ENCODE results near the gene CDC42SE2.
"Not testable (repeated sequence)": the region's sequence is repeated elsewhere in the genome, so short reads cannot be mapped to it uniquely, and the experiment has no call there.

The CDC42SE2 gene

GRCh38 chr5:131277875-131278740 is 14.3 kb downstream of the CDC42SE2 start:
- DNase-seq (ENCODE audit: low read depth in 3 of 3) = no peak

- not testable (repeated sequence) for DNase-seq (ENCODE audit: low read depth in 3 of 3)
Measured at GRCh38 chr5:131278741-131279124, 14.9 kb downstream of the CDC42SE2 start.

- DNase-seq (ENCODE audit: low read depth in 3 of 3) = no peak
Measured at GRCh38 chr5:131279204-131279603, 15.4 kb downstream of the CDC42SE2 start.

DNA sequence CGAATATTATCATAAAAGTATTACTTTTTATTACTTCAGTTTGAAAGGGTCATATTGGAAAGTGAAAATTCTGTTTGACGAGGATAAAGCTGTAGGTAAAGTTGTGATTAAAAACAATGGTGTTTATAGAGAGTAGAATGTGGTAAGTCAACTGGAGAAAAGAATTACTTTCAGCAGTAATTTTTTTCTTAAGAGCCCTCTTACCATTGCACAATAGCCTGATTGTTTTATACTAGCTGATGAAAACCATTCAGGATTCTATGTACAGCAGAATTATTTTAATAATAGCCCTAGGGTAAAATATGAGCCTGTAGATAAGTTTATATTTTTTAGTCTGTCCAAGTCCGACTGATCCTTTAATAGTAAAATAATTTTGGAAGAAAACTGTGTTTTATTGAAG is 16.6 kb downstream of the CDC42SE2 start:
- no peak for DNase-seq (ENCODE audit: low read depth in 3 of 3)

DNA sequence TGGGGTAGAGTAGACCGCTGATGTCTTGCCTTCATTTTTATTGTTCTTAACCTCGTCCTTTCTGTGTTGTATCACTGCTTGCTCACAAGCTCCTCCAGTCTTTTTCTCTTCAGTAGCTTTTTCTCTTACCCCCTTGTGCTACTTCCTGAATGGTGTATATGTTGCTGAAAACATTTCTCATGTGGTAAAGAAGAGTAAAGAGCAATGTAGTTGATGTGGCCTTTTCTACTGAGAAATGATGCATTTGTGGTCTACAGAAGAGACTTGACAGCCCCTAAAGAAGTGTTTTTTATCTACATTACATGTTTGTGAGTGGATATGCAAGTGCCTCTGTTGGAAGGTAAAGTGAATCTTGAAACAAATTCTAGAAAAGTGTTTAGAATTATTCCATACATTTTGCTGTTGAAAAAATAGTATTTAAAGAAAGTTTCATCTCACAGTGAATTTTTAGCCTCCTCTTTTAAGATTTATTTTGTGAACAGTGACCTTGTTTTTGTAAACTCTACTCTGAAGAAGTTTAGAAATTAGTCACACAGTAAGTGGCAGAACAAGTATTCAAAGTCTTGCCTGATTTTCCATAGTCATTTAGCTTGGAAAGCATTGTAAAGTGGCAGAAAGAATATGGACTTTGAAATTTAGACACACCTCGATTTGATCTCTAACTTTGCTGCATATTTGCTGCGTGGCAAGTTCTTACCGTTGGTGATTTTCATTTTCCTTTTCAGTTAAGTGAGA is 17.4 kb downstream of the CDC42SE2 start:
- no peak for DNase-seq (ENCODE audit: low read depth in 3 of 3)

GRCh38 chr5:131281868-131282234 is 18.0 kb downstream of the CDC42SE2 start:
- DNase-seq (ENCODE audit: low read depth in 3 of 3) = no peak

DNA sequence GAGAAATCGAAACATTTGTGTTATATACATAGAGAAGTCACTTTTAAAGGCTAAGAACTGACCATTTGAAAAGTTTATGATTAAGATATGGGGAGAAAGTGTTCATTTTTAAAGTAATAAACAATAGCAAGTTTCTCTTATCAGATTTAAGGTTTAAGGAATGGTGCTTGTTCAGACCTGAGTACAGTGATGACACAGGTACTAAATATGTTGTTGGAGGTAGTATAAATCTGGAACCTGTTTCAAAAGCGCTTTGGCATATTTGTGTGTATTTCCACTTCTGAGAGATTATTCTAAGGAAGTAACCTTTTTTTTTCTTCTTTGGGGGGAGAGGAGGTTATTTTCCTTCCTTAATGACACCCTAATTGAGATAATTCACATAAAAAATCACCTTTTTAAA is 18.4 kb downstream of the CDC42SE2 start:
- DNase-seq (ENCODE audit: low read depth in 3 of 3) = no peak

GRCh38 chr5:131285703-131286399 is 22.0 kb downstream of the CDC42SE2 start:
- DNase-seq (ENCODE audit: low read depth in 3 of 3) = no peak

DNA sequence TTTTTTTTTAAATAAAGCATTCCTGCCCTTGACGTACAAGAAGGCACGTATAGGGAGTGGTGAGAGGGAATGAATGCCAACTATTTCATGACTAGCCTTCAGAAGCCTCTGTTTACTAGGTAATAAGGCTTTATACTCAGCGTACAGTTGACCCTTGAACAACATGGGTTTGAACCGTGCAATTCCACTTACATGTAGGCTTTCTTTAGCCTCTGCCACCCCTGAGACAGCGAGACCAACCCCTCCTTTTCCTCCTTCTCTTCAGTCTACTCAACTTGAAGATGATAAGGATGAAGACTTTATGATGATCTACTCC is 22.5 kb downstream of the CDC42SE2 start:
- DNase-seq (ENCODE audit: low read depth in 3 of 3) = no peak

DNA sequence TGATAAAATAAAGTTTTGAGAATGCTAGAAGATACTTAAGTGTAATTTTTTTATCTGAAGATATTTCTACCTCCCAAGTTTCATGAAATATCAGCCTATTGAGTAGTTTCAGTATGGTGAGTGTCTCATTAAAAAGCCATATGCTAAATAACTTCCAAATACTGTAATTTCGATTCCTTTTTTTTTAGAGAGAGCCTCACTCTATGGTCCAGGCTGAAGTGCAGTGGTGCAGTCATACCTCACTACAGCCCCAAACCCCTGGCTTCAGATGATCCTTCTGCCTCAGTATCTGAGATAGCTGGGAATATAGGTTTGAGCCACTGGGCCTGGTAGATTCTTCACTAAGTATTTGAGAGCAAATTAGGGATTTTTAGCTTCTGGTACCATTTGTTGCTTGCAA is 24.5 kb downstream of the CDC42SE2 start:
- no peak for DNase-seq (ENCODE audit: low read depth in 3 of 3)

- DNase-seq (ENCODE audit: low read depth in 3 of 3) = no peak
Measured at GRCh38 chr5:131289738-131290137, 25.9 kb downstream of the CDC42SE2 start.

GRCh38 chr5:131296213-131296672 is 32.4 kb downstream of the CDC42SE2 start:
- DNase-seq (ENCODE audit: low read depth in 3 of 3) = no peak

DNA sequence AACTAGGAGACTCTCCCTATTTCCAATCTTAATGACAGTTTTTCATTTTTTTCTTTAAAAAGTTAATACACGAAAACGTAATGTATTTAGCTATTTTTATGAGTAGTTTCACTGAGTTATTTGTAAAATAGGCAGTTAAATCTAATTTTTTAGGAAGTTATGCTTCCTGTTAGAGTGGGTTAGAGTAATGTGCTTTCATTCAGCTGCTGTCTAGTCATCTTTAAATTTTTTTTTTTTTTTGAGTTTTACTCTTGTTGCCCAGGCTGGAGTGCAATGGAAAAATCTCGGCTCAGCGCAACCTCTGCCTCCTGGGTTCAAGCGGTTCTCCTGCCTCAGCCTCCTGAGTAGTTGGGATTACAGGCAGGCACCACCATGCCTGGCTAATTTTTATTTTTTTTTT is 34.0 kb downstream of the CDC42SE2 start:
- no peak for DNase-seq (ENCODE audit: low read depth in 3 of 3)

DNA sequence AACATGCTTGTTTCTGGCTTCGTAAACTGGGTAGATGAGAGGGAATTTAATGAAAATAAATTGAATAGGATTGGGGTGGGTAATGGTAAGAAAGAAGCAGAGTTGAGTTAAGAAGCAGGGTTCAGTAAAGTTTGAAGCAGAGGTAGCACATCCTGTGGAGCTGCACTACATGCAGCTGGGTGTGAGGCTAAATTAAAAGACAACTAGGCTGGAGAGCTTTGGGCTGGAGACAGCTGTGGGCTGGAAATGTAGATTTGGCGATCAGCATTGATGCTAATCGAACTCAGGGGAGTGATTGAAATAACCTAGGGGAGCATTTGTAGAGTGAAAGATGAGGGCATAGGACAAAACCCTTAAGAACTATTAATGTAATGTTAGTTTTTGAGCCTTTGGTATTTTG is 35.6 kb downstream of the CDC42SE2 start:
- DNase-seq (ENCODE audit: low read depth in 3 of 3) = no peak

DNA sequence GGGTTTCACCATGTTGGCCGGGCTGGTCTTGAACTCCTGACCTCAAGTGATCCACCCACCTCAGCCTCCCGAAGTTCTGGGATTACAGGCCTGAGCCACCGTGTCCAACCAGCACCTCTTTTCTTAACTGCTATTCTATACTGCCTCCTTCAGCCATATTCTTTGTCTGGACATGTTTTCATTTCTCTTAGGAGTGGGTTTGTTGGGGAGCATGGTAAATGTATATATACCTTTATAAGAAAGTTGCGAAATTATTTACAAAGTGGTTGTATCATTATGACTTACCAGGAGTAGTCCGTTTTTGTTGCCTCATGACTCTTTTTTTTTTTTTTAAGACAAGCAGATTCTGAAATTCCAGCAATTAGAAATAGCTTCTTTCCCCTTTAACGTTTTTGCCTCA is 38.7 kb downstream of the CDC42SE2 start:
- no peak for DNase-seq (ENCODE audit: low read depth in 3 of 3)

DNA sequence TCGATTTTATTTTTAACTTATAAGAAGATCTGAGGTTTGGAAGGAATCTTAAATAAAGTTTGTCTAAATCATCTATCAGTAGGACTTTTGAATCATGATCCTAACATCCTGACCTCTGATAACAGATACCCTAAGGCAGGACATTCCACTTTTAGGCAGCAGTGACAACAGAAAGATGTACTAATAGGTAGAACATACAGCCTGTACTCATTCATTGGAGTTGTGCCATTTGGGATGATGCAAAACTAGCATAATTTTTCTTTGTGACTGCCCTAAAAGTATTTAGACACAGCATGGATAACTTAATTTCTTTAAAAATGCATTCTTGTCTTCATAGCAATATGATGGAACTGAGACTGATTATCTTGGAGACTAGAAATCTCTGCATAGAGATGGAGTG is 39.7 kb downstream of the CDC42SE2 start:
- DNase-seq (ENCODE audit: low read depth in 3 of 3) = no peak

DNA sequence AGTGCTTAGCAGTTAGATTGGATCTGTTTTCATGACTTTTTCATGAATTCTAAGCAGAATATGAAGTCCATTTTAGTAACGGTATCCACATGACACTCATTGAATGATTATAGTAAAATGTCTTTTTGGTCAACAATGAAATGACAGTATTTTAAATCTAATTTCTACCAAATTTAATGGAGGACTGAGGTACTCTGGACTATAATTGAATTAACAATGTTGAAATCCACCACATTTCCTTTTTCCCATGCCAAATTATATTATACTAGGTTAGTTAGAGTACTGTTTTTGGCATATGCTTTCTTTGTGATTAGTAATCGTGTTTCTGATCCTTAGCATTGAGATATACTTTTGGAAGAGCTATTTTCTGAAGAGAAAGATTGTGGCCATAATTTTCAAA is 40.6 kb downstream of the CDC42SE2 start:
- no peak for DNase-seq (ENCODE audit: low read depth in 3 of 3)

- no peak for DNase-seq (ENCODE audit: low read depth in 3 of 3)
Measured at GRCh38 chr5:131305138-131305689, 41.4 kb downstream of the CDC42SE2 start.

GRCh38 chr5:131305906-131306305 is 42.1 kb downstream of the CDC42SE2 start:
- no peak for DNase-seq (ENCODE audit: low read depth in 3 of 3)

DNA sequence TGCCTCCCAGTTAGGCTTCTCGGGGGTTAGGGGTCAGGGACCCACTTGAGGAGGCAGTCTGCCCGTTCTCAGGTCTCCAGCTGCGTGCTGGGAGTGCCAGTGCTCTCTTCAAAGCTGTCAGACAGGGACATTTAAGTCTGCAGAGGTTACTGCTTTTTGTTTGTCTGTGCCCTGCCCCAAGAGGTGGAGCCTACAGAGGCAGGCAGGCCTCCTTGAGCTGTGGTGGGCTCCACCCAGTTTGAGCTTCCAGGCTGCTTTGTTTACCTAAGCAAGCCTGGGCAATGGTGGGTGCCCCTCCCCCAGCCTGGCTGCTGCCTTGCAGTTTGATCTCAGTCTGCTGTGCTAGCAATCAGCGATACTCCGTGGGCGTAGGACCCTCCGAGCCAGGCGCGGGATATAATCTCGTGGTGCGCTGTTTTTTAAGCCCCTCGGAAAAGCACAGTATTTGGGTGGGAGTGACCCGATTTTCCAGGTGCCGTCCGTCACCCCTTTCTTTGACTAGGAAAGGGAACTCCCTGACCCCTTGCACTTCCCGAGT is 48.5 kb downstream of the CDC42SE2 start:
- not testable (repeated sequence) for DNase-seq (ENCODE audit: low read depth in 3 of 3)

- DNase-seq (ENCODE audit: low read depth in 3 of 3) = no peak
Measured at GRCh38 chr5:131316026-131316425, 52.2 kb downstream of the CDC42SE2 start.

DNA sequence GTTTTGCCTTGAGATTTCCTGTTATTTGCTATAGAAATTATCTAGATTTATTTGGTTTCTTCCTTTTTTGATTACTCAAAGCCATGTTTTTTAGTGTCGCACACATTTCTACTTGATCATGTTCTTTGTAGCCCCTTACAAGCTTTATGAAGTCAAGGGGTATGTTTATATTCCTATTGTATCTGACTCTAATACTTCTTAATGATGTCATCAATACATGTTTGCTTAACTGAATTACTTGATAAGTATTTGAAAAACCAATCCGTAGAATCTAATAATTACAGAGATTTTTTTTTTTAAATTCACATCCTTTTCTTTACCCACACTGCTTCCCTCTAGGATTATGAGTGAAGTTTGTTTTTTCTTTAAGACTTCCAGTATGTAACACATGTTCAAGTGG is 53.0 kb downstream of the CDC42SE2 start:
- no peak for DNase-seq (ENCODE audit: low read depth in 3 of 3)

Data from stimulated activated CD4-positive, alpha-beta T cell treated with anti-CD3 and anti-CD28 coated beads, TNF-alpha, amount 100 ng/mL, for 48 hours (primary cell).